ENCODE data around the gene LMTK2. TPM values are rescaled to one million over a fixed set of nuclear protein-coding genes. Genes with fewer than 3 reads are reported as not detected.

LMTK2 gene
- total RNA-seq, 1 donor from 2014 or later = 20.6 TPM

GRCh38 chr7:98189559-98189958, 82.9 kb downstream of the LMTK2 start:
- H3K27me3 Mint-ChIP-seq (ENCODE audit: unreplicated experiment) = peaks cover 1% of the 10 kb centered on the region
- no peaks in the 10 kb centered on the region for H3K9me3 Mint-ChIP-seq (ENCODE audit: unreplicated experiment)
- TF ChIP-seq CTCF (IDR thresholded peaks at IDR 0.05; ENCODE audit: partially characterized antibody, unreplicated experiment) = no peak
- H3K27ac Mint-ChIP-seq (ENCODE audit: unreplicated experiment) = no peak overlapping the region
- no peaks in the 10 kb centered on the region for H3K36me3 Mint-ChIP-seq (ENCODE audit: unreplicated experiment)
- H3K4me1 Mint-ChIP-seq (ENCODE audit: low read depth, unreplicated experiment) = no peaks in the 10 kb centered on the region
- no peak overlapping the region for H3K4me3 Mint-ChIP-seq (ENCODE audit: unreplicated experiment)
- DNase-seq = no peak

- Mint-ChIP-seq H3K4me1 (ENCODE audit: low read depth, unreplicated experiment) (no peaks in the 10 kb centered on the region), H3K4me3 (ENCODE audit: unreplicated experiment) (no peak overlapping the region), H3K27me3 (ENCODE audit: unreplicated experiment) (no peaks in the 10 kb centered on the region), H3K27ac (ENCODE audit: unreplicated experiment) (no peak overlapping the region), H3K9me3 (ENCODE audit: unreplicated experiment) (no peaks in the 10 kb centered on the region), H3K36me3 (ENCODE audit: unreplicated experiment) (no peaks in the 10 kb centered on the region)
- no peak for TF ChIP-seq CTCF (IDR thresholded peaks at IDR 0.05; ENCODE audit: partially characterized antibody, unreplicated experiment)
- DNase-seq = no peak
Observed at GRCh38 chr7:98191668-98192431, 85.2 kb downstream of the LMTK2 start.

- H3K27ac Mint-ChIP-seq (ENCODE audit: unreplicated experiment) = no peak overlapping the region
- H3K27me3 Mint-ChIP-seq (ENCODE audit: unreplicated experiment) = no peaks in the 10 kb centered on the region
- no peak for DNase-seq
- no peaks in the 10 kb centered on the region for H3K36me3 Mint-ChIP-seq (ENCODE audit: unreplicated experiment)
- H3K9me3 Mint-ChIP-seq (ENCODE audit: unreplicated experiment) = no peaks in the 10 kb centered on the region
- no peak overlapping the region for H3K4me3 Mint-ChIP-seq (ENCODE audit: unreplicated experiment)
- H3K4me1 Mint-ChIP-seq (ENCODE audit: low read depth, unreplicated experiment) = no peaks in the 10 kb centered on the region
- no peak for TF ChIP-seq CTCF (IDR thresholded peaks at IDR 0.05; ENCODE audit: partially characterized antibody, unreplicated experiment)
Observed at GRCh38 chr7:98192781-98193457, 86.3 kb downstream of the LMTK2 start.

GRCh38 chr7:98193474-98194180, 87.0 kb downstream of the LMTK2 start:
- Mint-ChIP-seq H3K27me3 (ENCODE audit: unreplicated experiment) (no peaks in the 10 kb centered on the region), H3K4me1 (ENCODE audit: low read depth, unreplicated experiment) (no peaks in the 10 kb centered on the region), H3K36me3 (ENCODE audit: unreplicated experiment) (no peaks in the 10 kb centered on the region), H3K27ac (ENCODE audit: unreplicated experiment) (no peak overlapping the region), H3K4me3 (ENCODE audit: unreplicated experiment) (no peak overlapping the region), H3K9me3 (ENCODE audit: unreplicated experiment) (no peaks in the 10 kb centered on the region)
- no peak for TF ChIP-seq CTCF (IDR thresholded peaks at IDR 0.05; ENCODE audit: partially characterized antibody, unreplicated experiment)
- no peak for DNase-seq

All from glutamatergic neuron (in vitro differentiated cells).